ENCODE data around the gene CPT1B. TPM values are rescaled to one million over a fixed set of nuclear protein-coding genes. Genes with fewer than 3 reads are reported as not detected.

CPT1B gene
- total and polyA plus RNA-seq, 10 of the 15 experiments (the other 5 are each of a cell fraction or from before 2014, with no cell fraction given) = 3.5 to 54.0 (median 21.7) TPM

GRCh38 chr22:50585781-50586180, 7.6 kb upstream of the CPT1B start (continued):
- TF ChIP-seq CEBPZ (IDR thresholded peaks at IDR 0.05; ENCODE audit: low read depth, low read length) (no peak), CHD1 (IDR thresholded peaks at IDR 0.05; ENCODE audit: low read depth, low read length) (no peak), SREBF2 (IDR thresholded peaks at IDR 0.05; ENCODE audit: low read length) (no peak), FOXK2 (IDR thresholded peaks at IDR 0.05) (no peak)

DNA sequence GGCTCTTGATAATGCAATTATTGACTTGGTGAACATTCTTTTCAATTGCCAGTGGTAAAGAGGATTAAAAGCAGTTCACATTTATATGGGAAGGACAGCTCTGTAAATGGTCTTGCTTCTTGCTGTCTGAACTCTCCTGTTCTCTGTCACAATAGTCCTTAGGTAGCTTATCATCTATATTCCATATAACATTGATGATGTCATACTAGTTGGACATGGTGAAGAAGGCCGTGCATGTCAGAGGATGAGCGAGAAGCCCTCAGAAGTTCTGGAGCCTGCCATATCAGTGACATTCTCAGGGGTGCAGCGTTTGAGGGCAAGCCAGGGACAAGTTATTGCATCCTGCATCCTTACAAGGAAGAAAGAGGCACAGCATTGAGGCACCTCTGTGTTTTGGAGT, 7.0 kb upstream of the CPT1B start:
- RAD21 ChIA-PET (ENCODE audit: unreplicated experiment) = no interaction called here
- H3K4me1 ChIP-seq (ENCODE audit: control insufficient read depth, insufficient read depth, low read length) = peaks cover 8% of the 10 kb centered on the region
- H3K27me3 ChIP-seq (replicated peaks in 1 of 2; ENCODE audit: control insufficient read depth in 2 of 2, insufficient read depth in 2 of 2, low read length in 1 of 2) = no peaks in the 10 kb centered on the region
- no peak overlapping the region for H2AFZ ChIP-seq (ENCODE audit: control insufficient read depth, low read depth, low read length)
- no TSS peak for BruUV-seq (replicated peaks)
- FAIRE-seq = no peak
- peaks cover 20% of the 10 kb centered on the region for H3K79me2 ChIP-seq (ENCODE audit: control insufficient read depth, insufficient read depth, low read length)
- intact Hi-C loops (cut with micrococcal nuclease; ENCODE audit: unreplicated experiment) = no loop called here
- SMC1A ChIA-PET (ENCODE audit: uncharacterized antibody, unreplicated experiment) = no interaction called here
- WGBS (ENCODE audit: insufficient coverage, insufficient replicate concordance, low lambda C conversion rate, missing lambda C conversion rate) = 76% methylated on average over 3 of the region's 3 CpGs
- no peak overlapping the region for H3K9ac ChIP-seq (ENCODE audit: control insufficient read depth, insufficient read depth, low read length)
- CTCF ChIA-PET = interaction anchor here (0.8 to 1.4 kb wide), 2 partner anchors 35 to 115 kb away, joined by 3 to 4 read pairs; no protein-coding TSS in a partner anchor
- H3K27ac ChIP-seq (ENCODE audit: control insufficient read depth, insufficient read depth) = no peak overlapping the region
- H3K9me3 ChIP-seq (replicated peaks; ENCODE audit: control insufficient read depth, insufficient read depth, low read length) = no peaks in the 10 kb centered on the region
- no peaks in the 10 kb centered on the region for H4K20me1 ChIP-seq (ENCODE audit: control insufficient read depth, insufficient read depth)
- in situ Hi-C loops (cut with MboI) = no loop called here
- POLR2A ChIA-PET = no interaction called here
- no peak overlapping the region for H3K4me2 ChIP-seq (ENCODE audit: control insufficient read depth, insufficient read depth)
- ATAC-seq = no peak
- H3K36me3 ChIP-seq (ENCODE audit: control insufficient read depth in 2 of 2, insufficient read depth in 2 of 2, low read length in 1 of 2) = no peaks in the 10 kb centered on the region; a peak in 1 of 4 replicates
- no peak overlapping the region for H3K4me3 ChIP-seq
- DNase-seq (ENCODE audit: low read depth, low spot score) = no peak
- TF ChIP-seq RB1 (IDR thresholded peaks at IDR 0.05; ENCODE audit: borderline replicate concordance) (no peak), HDAC2 (IDR thresholded peaks at IDR 0.05) (no peak), ATF7 (IDR thresholded peaks at IDR 0.05; ENCODE audit: low read depth) (no peak), POLR2AphosphoS2 (IDR thresholded peaks at IDR 0.05; ENCODE audit: low read depth, low read length) (no peak), HDAC6 (IDR thresholded peaks at IDR 0.05; ENCODE audit: unreplicated experiment) (no peak), CBX5 (IDR thresholded peaks at IDR 0.05; ENCODE audit: low read depth) (no peak), SMC3 (IDR thresholded peaks at IDR 0.05; ENCODE audit: borderline replicate concordance, low read length) (no peak), ZNF274 (IDR thresholded peaks at IDR 0.05; ENCODE audit: insufficient read depth, insufficient read length) (no peak), SMARCA5 (IDR thresholded peaks at IDR 0.05) (no peak), MYB (IDR thresholded peaks at IDR 0.05; ENCODE audit: borderline replicate concordance, low read depth, low read length) (no peak), EP300 (IDR thresholded peaks at IDR 0.05; ENCODE audit: borderline replicate concordance in 1 of 2, control insufficient read depth in 1 of 2, low read depth in 2 of 2, low read length in 2 of 2) (no peak), WRNIP1 (IDR thresholded peaks at IDR 0.05; ENCODE audit: borderline replicate concordance, low read depth, low read length) (no peak)
- TF ChIP-seq, protein P1, sequence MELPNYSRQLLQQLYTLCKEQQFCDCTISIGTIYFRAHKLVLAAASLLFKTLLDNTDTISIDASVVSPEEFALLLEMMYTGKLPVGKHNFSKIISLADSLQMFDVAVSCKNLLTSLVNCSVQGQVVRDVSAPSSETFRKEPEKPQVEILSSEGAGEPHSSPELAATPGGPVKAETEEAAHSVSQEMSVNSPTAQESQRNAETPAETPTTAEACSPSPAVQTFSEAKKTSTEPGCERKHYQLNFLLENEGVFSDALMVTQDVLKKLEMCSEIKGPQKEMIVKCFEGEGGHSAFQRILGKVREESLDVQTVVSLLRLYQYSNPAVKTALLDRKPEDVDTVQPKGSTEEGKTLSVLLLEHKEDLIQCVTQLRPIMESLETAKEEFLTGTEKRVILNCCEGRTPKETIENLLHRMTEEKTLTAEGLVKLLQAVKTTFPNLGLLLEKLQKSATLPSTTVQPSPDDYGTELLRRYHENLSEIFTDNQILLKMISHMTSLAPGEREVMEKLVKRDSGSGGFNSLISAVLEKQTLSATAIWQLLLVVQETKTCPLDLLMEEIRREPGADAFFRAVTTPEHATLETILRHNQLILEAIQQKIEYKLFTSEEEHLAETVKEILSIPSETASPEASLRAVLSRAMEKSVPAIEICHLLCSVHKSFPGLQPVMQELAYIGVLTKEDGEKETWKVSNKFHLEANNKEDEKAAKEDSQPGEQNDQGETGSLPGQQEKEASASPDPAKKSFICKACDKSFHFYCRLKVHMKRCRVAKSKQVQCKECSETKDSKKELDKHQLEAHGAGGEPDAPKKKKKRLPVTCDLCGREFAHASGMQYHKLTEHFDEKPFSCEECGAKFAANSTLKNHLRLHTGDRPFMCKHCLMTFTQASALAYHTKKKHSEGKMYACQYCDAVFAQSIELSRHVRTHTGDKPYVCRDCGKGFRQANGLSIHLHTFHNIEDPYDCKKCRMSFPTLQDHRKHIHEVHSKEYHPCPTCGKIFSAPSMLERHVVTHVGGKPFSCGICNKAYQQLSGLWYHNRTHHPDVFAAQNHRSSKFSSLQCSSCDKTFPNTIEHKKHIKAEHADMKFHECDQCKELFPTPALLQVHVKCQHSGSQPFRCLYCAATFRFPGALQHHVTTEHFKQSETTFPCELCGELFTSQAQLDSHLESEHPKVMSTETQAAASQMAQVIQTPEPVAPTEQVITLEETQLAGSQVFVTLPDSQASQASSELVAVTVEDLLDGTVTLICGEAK (IDR thresholded peaks at IDR 0.05; ENCODE audit: borderline replicate concordance) = no peak
